Astrocyte (in vitro differentiated cells and primary cell): ENCODE results near the gene DCTN1.

Experiments
- CTCF ChIP-seq: IDR thresholded peaks from 2 replicates; pipeline ENCODE4 v1.5.1; 2011; ENCODE audit warnings: low read depth, mild to moderate bottlenecking, inconsistent platforms, low read length, moderate library complexity; ENCODE audit not compliant: insufficient read depth
- EZH2 ChIP-seq: IDR thresholded peaks from 2 replicates; pipeline ENCODE4 v1.6.1; 2012; ENCODE audit warnings: mild to moderate bottlenecking, low read length, inconsistent platforms; ENCODE audit not compliant: insufficient read depth

DNA sequence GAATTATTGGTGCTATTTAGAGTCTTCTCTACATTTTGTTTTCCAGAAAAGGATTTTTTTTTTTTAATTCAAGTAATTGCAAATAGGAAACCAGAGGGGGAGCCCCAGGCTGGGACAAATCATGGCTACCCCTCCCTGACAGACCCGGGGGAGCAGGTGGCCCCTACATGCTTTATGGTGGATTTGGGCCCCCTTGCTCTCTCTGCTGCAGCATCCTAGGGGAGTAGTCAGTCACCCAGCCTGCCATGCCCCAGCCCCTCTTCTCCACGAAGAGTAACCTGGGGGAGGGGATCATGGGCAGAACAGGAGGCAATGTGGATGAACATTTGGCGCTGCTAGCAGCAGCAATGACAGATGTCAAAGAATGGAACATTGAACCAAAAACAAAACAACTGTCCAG lies 36.7 kb upstream of the DCTN1 start:
- TF ChIP-seq CTCF (no peak), EZH2 (no peak)
